Liver (tissue), 3 donors: ENCODE measurements around the gene CHST6.

ENCODE experiments used
- CTCF ChIP-seq: fragments of 150-350 bp; IDR thresholded peaks from 2 replicates; pipeline ENCODE4 v1.5.1; 2017; ENCODE audit warnings: improper control_type of control experiment, low read depth, low read length; ENCODE audit not compliant: missing input control
- EGR1 ChIP-seq, 2 donors: IDR thresholded peaks; 2 replicates each; pipeline ENCODE4 v1.6.1; 2016 to 2018; ENCODE audit warnings: antibody characterized with exemption in 2 of 2, low read depth in 2 of 2
- HNF4G ChIP-seq: IDR thresholded peaks from 2 replicates; pipeline ENCODE4 v1.6.1; 2016; ENCODE audit warnings: antibody characterized with exemption
- MAX ChIP-seq: IDR thresholded peaks from 2 replicates; pipeline ENCODE4 v1.6.1; 2016; ENCODE audit warnings: antibody characterized with exemption
- RAD21 ChIP-seq, 2 donors: IDR thresholded peaks; 2 replicates each; pipeline ENCODE4 v1.6.1; 2016; ENCODE audit warnings: antibody characterized with exemption in 2 of 2, mild to moderate bottlenecking in 2 of 2
- SP1 ChIP-seq: IDR thresholded peaks from 2 replicates; pipeline ENCODE4 v1.6.1; 2018; ENCODE audit warnings: antibody characterized with exemption, mild to moderate bottlenecking
- TAF1 ChIP-seq: conservative IDR thresholded peaks from 2 replicates; pipeline ENCODE4 v1.6.1; 2016; ENCODE audit warnings: antibody characterized with exemption, mild to moderate bottlenecking
- donor health status: healthy.
- donor health status: healthy.

GRCh38 chr16:75456971-75457370 lies 38.3 kb downstream of the CHST6 start:
- TF ChIP-seq TAF1 = no peak
- TF ChIP-seq CTCF = no peak
- no peak for TF ChIP-seq SP1
- TF ChIP-seq EGR1 (IDR thresholded peaks at IDR 0.05; ENCODE audit: low read depth in 2 of 2) = no peak
- TF ChIP-seq HNF4G = no peak
- no peak for TF ChIP-seq RAD21 (IDR thresholded peaks at IDR 0.05)
- no peak for TF ChIP-seq MAX
